ENCODE data around the gene RAB11FIP5.
"Not testable (repeated sequence)": the region's sequence is repeated elsewhere in the genome, so short reads cannot be mapped to it uniquely, and the experiment has no call there.

RAB11FIP5 gene, protein sequence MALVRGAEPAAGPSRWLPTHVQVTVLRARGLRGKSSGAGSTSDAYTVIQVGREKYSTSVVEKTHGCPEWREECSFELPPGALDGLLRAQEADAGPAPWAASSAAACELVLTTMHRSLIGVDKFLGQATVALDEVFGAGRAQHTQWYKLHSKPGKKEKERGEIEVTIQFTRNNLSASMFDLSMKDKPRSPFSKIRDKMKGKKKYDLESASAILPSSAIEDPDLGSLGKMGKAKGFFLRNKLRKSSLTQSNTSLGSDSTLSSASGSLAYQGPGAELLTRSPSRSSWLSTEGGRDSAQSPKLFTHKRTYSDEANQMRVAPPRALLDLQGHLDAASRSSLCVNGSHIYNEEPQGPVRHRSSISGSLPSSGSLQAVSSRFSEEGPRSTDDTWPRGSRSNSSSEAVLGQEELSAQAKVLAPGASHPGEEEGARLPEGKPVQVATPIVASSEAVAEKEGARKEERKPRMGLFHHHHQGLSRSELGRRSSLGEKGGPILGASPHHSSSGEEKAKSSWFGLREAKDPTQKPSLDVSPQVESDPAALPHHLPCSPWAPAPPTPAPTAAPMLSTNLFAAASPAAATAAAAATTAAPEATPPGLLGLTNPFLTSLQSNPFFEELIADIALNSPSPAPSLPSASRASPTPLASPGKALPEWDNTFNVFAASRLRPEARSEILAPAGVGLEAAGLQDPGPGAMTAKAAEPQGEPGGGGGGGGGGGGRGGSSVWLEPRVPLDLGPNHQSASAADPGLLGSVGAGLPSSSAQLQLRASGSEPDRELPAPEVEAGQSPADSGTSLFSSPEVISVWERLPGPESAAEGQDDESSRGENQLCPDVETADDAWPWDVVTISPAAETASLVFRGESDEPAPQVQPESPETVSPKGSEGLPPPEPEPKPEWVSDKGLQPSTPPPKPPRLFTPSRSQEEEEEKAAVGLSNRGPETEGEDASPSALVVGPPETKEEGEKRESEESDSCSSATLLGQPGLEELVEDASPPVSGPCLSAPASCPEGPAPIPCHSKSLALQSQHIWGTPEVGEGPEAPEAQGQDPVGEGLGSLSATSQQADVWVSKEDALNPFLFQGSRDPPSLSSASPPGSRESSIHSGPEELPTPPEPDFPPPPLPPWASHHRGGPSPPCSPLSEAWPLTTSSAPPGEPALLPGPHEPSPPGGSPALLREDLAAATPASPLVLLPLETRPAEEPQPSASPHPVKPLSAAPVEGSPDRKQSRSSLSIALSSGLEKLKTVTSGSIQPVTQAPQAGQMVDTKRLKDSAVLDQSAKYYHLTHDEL (N-terminal part only)

GRCh38 chr2:73112913-73113854 is at the start of gene RAB11FIP5:
TSS of gene RAB11FIP5 (minus strand) at chr2:73112948. CDS start at chr2:73112777, 171 bp downstream.
- peak; percentile 93 for DNase-seq (ENCODE audit: low spot score)

GRCh38 chr2:73156539-73157124 is 43.9 kb upstream of the RAB11FIP5 start:
- peak; percentile 89 for DNase-seq (ENCODE audit: low spot score)

DNA sequence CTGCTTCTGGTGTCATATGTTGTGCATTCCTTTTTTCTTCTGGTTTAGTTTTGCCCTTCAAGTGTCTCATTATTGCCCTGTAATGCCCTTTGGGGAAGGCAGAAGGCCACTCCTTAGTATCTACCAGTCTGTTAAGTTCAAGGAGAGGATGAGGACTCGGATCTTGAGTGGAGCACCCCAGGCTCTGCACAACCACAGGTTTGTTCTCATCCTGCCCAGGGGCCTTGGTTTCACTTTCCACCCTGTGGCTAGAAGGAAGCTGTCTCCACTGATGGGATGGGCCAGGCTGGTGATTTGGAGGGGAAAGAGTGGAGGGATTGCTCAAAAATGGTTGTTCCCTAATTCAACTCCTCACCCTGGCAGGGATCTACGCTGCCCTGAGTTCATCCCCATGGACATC is 30.2 kb upstream of the RAB11FIP5 start:
- DNase-seq (ENCODE audit: low spot score): peak; percentile 15

GRCh38 chr2:73141896-73142295 is 29.1 kb upstream of the RAB11FIP5 start:
- DNase-seq (ENCODE audit: low spot score): no peak

DNA sequence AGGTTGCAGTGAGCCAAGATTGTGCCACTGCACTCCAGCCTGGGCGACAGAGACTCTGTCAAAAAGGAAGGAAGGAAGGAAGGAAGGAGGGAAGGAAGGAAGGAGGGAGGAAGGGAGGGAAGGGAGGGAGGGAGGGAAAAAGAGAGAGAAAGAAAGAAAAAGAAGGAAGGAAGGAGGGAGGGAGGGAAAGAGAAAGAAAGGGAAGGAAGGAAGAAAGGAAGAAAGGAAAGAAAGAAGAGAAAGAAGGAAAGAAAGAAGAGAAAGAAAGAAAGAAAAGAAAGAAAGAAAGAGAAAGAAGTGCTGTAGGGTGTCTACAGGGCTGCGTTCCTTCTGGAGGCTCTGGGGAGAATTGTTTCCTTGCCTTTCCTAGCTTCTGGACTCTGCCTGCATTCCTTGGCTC is 22.5 kb upstream of the RAB11FIP5 start:
- DNase-seq (ENCODE audit: low spot score): no peak

DNA sequence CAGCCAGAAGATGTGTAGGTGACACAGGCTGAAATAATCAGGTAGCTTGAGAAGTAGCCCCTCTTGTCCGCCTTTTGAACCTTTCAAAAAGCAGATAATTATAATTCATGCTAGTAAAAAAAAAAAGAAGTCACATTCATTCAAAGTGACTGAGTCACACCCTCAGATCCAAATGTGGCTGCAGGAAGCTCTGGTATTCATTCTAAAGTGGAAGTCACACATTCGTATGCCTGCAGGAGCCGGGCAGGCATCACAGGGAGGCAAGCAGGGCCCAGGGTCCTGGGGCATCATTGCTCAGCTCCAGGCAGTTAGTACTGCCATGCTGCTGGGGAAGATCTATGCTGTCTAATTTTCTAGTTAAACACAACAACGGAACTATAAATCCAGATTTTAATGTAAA is 21.7 kb upstream of the RAB11FIP5 start:
- DNase-seq (ENCODE audit: low spot score): peak; percentile 71

- no peak for DNase-seq (ENCODE audit: low spot score)
Measured at GRCh38 chr2:73133566-73134197, 20.9 kb upstream of the RAB11FIP5 start.

DNA sequence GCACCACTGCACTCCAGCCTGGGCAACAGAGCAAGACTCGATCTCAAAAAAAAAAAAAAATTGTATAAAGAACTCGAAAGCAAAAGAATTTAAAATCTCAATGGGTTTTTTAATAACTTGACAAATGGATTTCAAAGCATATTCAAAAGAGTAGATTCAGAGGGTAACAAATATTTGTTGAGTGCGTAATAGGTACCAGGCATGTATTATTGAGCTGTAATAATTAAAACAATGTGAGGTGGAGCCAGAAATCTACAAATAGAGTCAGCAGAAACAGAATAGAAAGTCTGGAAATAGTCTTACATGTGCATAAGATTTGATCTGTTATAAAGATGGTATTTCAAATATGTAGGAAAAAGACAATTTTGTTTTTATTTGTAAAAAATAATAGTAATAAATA is 19.1 kb upstream of the RAB11FIP5 start:
- peak; percentile 52 for DNase-seq (ENCODE audit: low spot score)

- DNase-seq (ENCODE audit: low spot score): no peak
Measured at GRCh38 chr2:73130790-73131189, 18.0 kb upstream of the RAB11FIP5 start.

DNA sequence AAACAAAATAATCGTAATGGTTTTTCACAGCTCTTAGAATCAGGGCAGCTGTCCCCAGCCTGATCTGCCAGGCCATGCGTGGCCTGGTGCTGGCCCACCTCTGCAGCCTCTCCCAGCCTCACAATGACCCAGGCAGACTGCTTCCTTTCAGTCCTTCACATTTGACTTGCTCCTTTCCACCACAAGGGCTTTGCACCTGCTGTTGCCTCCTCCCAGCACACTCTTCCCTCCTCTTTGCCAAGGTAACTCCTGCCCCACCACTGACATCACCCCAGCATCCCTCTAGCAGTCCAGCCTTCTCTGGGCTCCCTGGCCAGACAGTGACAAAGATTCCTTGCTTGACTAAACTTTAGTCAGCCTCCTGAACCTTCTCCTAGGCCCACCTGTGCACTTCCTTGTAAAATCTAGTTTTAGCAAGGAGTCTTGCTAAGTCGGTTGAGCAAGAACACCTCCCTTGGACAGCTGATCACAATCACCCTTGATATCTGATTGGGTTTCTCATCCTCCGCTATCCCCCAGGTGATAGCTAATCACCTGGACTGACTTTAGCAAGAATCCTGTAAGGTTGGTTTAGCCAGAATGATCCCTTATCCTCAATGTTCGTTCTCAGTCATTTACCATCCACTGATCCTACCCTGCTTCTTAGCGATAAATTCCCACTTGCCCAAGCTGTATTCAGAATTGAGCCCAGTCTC is 16.2 kb upstream of the RAB11FIP5 start:
- DNase-seq (ENCODE audit: low spot score): no peak

DNA sequence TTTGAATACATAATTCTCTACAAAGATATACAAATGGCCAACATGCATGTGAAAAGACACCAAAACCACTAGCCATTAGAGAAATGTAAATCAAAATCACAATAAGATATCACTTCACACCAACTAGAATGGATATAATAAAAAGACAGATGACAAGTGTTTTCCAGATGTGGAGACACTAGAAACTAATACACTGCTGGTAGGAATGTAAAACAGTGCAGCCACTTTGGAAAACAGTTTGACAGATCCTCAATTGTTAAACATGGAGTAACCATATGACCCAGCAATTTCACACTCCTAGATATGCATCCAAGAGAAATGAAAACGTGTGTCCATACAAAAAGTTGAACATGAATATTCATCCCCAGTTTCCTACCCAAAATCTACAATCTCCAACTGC is 9.8 kb upstream of the RAB11FIP5 start:
- DNase-seq (ENCODE audit: low spot score): no peak

GRCh38 chr2:73119611-73120239 is 7.0 kb upstream of the RAB11FIP5 start:
- not testable (repeated sequence) for DNase-seq (ENCODE audit: low spot score)

DNA sequence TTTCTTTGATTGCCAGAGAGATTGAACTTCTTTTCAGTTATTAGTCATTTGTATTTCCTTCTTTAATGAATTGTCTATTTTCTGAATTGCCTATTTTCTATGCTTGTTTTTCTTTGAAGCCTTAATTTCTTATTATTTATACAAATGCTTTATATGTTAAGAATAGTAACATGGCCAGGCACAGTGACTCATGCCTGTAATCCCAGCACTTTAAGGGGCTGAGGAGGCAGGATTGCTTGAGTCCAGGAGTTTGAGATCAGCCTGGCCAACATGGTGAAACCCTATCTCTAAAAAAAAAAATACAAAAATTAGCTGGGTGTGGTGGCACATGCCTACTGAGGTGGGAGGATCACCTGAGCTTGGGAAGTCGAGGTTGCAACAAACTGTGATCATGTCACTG is 4.7 kb upstream of the RAB11FIP5 start:
- no peak for DNase-seq (ENCODE audit: low spot score)

GRCh38 chr2:73116182-73116960 is 3.6 kb upstream of the RAB11FIP5 start:
- no peak for DNase-seq (ENCODE audit: low spot score)

GRCh38 chr2:73114273-73114867 is 1.6 kb upstream of the RAB11FIP5 start:
- no peak for DNase-seq (ENCODE audit: low spot score)

DNA sequence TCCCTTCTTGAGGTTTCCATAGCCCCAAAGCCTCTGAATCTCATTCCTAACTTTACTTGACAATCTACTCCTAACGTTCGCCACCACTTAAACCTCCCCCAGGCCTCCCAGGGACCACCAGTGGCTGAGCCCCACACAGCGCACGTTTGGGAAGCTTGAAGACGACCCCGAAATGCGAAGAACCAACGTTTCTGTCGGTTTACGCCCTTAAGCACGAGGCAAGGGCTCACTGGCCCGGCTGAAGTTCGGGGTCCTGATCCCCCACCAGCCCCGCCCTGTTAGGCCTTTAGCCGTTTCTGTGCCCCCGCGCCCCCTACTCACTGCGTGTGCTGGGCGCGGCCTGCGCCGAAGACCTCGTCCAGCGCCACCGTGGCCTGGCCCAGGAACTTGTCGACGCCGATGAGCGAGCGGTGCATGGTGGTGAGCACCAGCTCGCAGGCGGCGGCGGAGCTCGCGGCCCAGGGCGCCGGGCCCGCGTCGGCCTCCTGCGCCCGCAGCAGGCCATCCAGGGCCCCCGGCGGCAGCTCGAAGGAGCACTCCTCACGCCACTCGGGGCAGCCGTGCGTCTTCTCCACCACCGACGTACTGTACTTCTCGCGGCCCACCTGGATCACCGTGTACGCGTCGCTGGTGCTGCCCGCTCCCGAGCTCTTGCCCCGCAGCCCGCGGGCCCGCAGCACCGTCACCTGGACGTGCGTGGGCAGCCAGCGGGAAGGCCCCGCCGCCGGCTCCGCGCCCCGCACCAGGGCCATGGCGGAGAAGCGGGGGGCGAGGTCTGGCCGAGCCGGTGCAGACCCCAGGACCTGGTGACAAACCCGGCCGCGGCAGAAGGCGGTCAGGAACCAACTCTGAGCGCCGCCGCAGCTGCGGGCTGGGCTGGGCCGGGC is 479 bp downstream of the RAB11FIP5 start:
- peak; percentile 46 for DNase-seq (ENCODE audit: low spot score)
